ENCODE results near the gene THAP8. TPM values are rescaled to one million over a fixed set of nuclear protein-coding genes. Genes with fewer than 3 reads are reported as not detected.

The THAP8 gene
- total RNA-seq, 1 donor from 2014 or later = not detected

DNA sequence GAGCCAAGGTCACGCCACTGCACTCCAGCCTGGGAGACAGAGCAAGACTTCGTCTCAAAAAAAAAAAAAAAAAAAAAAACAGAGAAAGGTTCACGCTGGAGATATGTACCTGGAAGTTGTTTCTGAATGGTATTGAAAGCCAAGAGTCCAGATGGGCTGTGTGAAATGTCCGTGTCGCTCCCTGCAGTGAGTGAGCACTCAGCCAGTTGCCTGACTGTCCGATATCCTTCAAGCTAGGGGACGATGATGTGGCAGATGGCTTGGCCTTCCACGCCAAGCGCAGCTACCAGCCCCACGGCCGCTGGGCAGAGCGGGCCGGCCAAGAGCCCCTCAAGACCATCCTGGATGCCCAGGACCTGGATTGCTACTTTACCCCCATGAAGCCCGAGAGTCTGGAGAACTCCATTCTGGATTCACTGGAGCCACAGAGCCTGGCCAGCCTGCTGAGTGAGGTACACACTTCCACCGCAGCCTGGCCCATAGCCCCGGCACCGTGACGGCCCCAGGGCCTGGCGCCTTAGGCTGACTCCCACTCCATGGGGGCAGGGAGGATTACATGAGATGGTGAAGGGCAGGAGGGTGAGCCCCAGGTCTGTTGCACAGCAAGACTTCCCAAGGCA lies 45.2 kb upstream of the THAP8 start:
- TF ChIP-seq, protein P1, sequence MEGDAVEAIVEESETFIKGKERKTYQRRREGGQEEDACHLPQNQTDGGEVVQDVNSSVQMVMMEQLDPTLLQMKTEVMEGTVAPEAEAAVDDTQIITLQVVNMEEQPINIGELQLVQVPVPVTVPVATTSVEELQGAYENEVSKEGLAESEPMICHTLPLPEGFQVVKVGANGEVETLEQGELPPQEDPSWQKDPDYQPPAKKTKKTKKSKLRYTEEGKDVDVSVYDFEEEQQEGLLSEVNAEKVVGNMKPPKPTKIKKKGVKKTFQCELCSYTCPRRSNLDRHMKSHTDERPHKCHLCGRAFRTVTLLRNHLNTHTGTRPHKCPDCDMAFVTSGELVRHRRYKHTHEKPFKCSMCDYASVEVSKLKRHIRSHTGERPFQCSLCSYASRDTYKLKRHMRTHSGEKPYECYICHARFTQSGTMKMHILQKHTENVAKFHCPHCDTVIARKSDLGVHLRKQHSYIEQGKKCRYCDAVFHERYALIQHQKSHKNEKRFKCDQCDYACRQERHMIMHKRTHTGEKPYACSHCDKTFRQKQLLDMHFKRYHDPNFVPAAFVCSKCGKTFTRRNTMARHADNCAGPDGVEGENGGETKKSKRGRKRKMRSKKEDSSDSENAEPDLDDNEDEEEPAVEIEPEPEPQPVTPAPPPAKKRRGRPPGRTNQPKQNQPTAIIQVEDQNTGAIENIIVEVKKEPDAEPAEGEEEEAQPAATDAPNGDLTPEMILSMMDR (IDR thresholded peaks at IDR 0.05) = no peak
- H3K27me3 ChIP-seq = no peaks in the 10 kb centered on the region
- H3K36me3 ChIP-seq = no peaks in the 10 kb centered on the region
- DNase-seq (ENCODE audit: low spot score in 2 of 2) = no peak
- H3K4me3 ChIP-seq = no peak overlapping the region
- intact Hi-C loops (cut with DNase I) = no loop called here
- H3K4me1 ChIP-seq = no peaks in the 10 kb centered on the region
- no peaks in the 10 kb centered on the region for H3K9me3 ChIP-seq
- H3K27ac ChIP-seq = no peak overlapping the region

DNA sequence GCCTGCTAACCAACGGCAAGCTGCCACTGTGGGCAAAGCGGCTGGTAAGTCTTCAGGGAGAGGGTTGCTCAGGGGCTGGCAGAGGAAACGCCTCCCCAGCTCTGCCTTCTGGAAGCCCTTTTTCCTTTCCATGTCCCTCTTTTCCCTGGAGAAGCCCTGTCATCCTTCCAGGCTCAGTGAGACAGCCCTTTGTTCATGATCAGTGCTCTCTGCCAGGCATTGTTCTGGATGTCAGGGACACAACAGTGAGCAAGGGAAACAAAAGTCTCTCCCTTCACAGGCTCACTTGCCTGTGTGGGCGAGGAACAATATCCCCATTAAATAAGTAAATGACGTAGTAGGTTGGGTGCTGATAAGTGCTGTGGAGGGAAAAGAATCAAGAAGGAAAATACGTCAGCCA lies 43.0 kb upstream of the THAP8 start:
- intact Hi-C loops (cut with DNase I) = no loop called here
- H3K27ac ChIP-seq = no peak overlapping the region

GRCh38 chr19:36093687-36094086 lies 39.6 kb upstream of the THAP8 start:
- Histone ChIP-seq H3K27ac (no peak overlapping the region), H3K36me3 (no peaks in the 10 kb centered on the region), H3K9me3 (no peaks in the 10 kb centered on the region), H3K4me1 (no peaks in the 10 kb centered on the region), H3K4me3 (no peak overlapping the region), H3K27me3 (no peaks in the 10 kb centered on the region)
- intact Hi-C loops (cut with DNase I) = no loop called here
- TF ChIP-seq, protein P1 (IDR thresholded peaks at IDR 0.05) = no peak
- no peak for DNase-seq (ENCODE audit: low spot score in 2 of 2)

More for the DNA sequence above, 43.0 kb upstream of the THAP8 start:
- Histone ChIP-seq H3K27me3 (no peaks in the 10 kb centered on the region), H3K4me1 (no peaks in the 10 kb centered on the region), H3K36me3 (no peaks in the 10 kb centered on the region), H3K4me3 (no peak overlapping the region), H3K9me3 (no peaks in the 10 kb centered on the region)
- TF ChIP-seq, protein P1 (IDR thresholded peaks at IDR 0.05) = no peak
- no peak for DNase-seq (ENCODE audit: low spot score in 2 of 2)

- Histone ChIP-seq H3K4me3 (no peak overlapping the region), H3K36me3 (no peaks in the 10 kb centered on the region), H3K27me3 (no peaks in the 10 kb centered on the region), H3K9me3 (no peaks in the 10 kb centered on the region), H3K27ac (no peak overlapping the region), H3K4me1 (no peaks in the 10 kb centered on the region)
- TF ChIP-seq, protein P1 (IDR thresholded peaks at IDR 0.05) = no peak
- DNase-seq (ENCODE audit: low spot score in 2 of 2) = no peak
- intact Hi-C loops (cut with DNase I) = no loop called here
Measured at GRCh38 chr19:36093146-36093662, 39.1 kb upstream of the THAP8 start.

DNA sequence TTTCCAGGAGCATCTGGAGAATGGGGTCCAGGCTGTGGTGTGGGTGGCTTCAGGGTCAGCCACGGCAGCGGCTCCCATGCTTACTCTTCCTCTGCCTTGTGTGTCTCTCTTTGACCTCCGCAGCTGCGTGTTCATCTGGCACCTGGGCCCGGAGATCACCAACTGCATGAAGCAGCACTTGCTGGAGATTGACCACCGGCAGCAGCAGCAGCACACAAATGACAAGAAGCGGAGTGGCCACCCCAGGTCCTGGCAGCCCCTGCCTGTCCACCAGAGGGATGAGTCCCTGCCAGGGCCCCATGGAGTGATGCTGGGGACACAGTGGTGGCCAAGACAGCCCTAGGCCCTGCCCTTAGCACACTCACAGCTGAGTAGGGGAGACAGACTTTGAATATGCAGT lies 38.5 kb upstream of the THAP8 start:
- H3K4me1 ChIP-seq = no peaks in the 10 kb centered on the region
- no peaks in the 10 kb centered on the region for H3K36me3 ChIP-seq
- no peak for DNase-seq (ENCODE audit: low spot score in 2 of 2)
- no peak overlapping the region for H3K4me3 ChIP-seq
- intact Hi-C loops (cut with DNase I) = no loop called here
- no peaks in the 10 kb centered on the region for H3K27me3 ChIP-seq
- H3K9me3 ChIP-seq = no peaks in the 10 kb centered on the region
- TF ChIP-seq, protein P1 (IDR thresholded peaks at IDR 0.05) = no peak
- H3K27ac ChIP-seq = no peak overlapping the region

All from ascending aorta (tissue), 2 donors.